Skeletal muscle cell (primary cell): Measurements from ENCODE around the gene SHC1.
"Not testable (repeated sequence)": the region's sequence is repeated elsewhere in the genome, so short reads cannot be mapped to it uniquely, and the experiment has no call there.

Experiments
- DNase-seq: peaks from one replicate; pipeline ENCODE4 v3.0.0-alpha.2; 2010; ENCODE audit warnings: low read depth
- H3K4me3 ChIP-seq: 2 replicates; pipeline ENCODE4 v1.5.1; 2011; ENCODE audit warnings: low read depth, mild to moderate bottlenecking, control low read depth, low read length, moderate library complexity

SHC1 gene

DNA sequence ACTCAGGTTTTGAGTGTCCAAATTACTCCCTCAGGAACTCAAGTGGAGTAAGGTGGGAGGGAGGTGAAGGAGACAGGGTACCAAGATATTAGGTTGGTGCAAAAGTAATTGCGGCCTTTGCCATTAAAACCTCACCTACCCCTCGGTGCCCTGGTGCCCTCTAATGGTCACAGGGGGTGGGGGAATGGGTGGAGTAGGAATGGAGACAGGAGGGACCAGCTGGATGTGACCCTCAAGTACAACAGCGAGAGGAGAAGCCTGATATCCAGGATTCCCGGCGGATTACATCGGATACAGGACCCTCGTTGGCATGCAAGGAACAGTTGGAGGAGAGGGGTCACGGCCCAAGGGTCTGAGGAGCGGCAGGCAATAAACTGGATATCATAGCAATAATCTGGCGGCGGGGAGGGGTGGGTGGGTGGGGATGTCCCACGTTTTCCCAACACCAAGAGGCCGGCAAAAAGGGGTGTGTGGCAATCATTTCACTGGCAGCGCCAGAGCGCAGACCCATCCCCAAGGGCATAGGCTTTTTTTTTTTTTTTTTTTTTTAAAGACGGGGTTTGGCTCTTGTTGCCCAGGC is 27.7 kb upstream of the SHC1 start:
- H3K4me3 ChIP-seq: no peak overlapping the region
- no peak for DNase-seq

DNA sequence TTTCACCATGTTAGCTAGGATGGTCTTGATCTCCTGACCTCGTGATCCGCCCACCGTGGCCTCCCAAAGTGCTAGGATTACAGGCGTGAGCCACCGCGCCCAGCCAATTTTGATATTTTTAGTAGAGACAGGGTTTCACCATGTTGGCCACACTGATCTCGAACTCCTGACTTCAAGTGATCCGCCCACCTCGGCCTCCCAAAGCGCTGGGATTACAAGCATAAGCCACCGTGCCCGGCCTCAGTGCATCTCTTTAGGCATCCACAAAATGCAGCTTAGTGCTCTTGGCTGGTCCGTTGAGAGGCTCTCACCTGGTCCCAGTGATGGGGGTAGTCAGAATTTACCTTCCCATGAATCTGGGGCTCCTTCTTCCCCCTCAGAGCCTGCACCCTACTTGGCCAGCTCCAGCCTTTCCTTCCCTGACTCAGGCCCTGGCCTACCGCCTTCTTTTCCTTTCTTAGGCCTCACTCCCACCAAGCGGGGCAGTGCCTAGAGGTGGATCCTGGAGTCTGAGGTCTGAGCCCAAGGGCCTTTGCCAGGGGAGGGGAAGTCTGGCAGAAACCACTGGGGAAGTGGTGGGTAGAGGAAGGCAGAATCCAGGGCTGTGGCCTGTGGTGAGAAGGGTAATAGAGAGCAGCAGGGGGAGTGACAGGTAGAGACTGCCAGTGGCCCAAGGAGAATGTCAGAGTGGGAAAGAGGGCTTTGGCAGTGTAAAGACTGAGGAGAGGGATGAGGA is 26.6 kb upstream of the SHC1 start:
- H3K4me3 ChIP-seq: no peak overlapping the region
- DNase-seq: no peak

DNA sequence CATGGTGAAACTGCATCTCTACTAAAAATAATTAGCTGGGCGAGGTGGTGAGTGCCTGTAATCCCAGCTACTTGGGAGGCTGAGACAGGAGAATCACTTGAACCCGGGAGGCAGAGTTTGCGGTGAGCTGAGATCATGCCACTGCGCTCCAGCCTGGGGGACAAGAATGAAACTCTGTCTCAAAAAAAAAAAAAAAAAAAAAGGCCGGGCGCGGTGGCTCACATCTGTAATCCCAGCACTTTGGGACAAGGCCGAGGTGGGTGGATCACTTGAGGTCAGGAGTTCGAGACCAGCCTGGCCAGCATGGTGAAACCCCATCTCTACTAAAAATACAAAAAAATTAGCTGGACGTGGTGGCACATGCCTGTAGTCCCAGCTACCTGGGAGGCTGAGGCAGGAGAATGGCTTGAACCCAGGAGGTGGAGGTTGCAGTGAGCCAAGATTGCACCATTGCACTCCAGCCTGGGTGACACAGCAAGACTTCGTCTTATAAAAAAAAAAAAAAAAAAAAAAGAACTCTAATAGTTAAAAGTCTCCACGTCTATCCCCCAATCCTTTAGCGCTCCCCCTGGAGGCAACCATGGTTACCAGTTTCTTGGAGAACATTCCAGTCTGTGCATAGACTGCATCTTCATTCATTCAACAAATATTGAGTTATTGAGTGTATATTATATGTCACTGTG is 24.9 kb upstream of the SHC1 start:
- H3K4me3 ChIP-seq, DNase-seq: not testable (repeated sequence)

DNA sequence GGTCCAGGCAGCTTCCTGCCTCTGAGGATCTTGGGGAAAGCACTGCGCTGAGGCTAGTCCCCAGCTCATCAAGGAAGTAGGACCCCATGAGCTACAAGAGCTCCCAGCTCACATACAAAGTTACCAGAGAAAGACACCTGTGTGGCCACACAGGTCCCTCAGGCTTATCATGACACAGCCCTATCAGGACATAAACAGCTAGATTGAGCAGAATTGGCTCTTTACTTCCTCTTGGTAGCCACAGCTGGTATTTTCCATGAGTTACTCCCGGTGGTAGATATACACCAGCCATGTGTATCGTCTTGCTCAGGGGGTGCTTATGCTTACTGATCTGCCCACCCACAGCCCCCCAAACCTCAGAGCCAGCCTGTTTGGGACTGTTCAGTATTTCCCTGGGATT is 24.0 kb upstream of the SHC1 start:
- no peak for DNase-seq
- no peak overlapping the region for H3K4me3 ChIP-seq

DNA sequence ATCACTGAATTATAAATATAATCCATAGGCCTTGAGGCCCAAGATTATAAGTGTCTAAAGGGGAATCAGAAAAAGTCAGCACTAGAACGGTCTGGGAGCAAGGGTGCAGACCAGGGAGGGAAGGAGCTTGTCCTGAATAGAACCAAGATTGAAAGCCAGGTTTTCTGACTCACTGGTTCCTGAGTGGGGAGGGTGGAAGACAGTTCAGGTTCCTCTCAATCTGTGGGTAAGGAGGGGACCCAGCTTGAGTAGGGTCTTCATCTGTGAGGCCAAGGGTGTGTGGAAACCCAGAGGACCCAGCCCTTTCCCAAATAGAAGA is 23.7 kb upstream of the SHC1 start:
- DNase-seq: no peak
- no peak overlapping the region for H3K4me3 ChIP-seq

DNA sequence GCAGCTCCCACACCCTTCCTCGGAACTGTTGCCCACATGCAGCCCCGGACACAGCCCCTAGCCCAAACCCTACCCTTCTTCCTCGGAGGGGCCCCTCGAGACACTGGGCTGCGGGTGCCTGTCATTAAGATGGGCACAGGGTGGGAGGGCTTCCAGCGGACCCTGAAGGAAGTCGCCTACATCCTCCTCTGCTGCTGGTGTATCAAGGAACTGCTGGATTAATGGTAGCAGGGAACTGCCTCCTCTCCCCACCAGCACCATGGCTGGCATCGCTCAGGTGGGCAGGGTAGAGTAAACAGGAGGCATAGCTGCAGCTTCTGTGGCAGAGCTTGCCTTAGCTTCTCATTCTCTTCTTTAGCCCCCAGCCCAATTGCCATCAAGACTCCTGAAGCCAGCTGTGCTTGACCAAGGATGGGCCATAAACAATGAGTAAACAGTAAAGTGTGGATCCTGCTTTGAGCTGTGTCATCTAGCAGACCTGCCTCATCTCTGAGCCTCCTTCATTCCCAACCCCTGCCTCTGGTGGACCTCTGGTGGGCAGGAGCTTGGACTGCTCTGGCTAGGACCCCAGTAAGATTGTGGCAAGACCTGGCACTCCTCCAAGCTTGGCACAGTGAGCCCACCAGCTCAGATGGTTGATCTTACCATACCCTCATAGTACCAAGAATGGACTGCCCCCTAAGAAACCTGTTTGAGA is 23.2 kb upstream of the SHC1 start, which contains the start of gene LENEP:
Gene LENEP, plus strand, starts transcription at position 15 of the 697 bp plus-strand sequence. Its CDS starts 22 bp downstream, at position 37.
- no peak within 1 kb of the TSS for H3K4me3 ChIP-seq
- DNase-seq: no peak

DNA sequence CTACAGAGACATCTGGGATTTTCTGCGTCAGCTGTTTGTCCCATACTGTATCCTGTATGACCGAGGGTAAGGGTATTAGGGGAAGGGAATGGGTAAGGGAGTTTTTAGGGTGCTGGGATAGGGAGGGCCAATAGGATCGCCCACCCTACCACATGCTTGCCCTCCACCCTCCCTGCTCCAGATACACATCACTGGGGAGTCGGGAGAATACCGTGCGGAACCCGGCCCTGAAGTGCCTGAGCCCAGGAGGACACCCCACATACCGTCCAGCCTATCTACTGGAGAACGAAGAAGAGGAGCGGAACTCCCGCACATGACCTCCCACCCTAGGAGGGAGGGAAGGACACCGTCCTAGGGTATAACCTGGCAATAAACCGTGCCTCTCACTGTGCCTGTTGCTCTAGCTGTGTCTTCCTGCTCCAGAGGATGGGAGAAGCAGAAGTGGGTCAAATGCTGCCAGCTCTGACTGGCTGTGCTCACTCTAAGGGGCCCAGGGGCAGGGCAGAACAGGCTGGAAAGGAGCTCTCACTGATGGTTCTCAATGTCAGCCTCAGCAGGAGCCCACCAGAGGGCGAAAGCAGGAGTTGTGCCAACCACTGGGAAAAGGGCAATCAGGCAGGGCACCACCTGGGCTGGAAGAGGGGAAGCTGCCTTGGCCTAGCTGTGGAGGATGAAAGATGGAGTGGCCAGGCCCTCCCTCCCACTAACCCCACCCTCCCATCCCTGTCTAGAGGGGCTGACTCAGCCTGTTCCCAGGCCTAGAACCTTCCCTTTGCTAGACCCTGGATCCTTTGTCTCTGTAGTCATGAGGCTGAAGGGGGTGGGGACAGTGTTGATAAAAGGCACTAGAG is 22.4 kb upstream of the SHC1 start:
- DNase-seq: no peak

DNA sequence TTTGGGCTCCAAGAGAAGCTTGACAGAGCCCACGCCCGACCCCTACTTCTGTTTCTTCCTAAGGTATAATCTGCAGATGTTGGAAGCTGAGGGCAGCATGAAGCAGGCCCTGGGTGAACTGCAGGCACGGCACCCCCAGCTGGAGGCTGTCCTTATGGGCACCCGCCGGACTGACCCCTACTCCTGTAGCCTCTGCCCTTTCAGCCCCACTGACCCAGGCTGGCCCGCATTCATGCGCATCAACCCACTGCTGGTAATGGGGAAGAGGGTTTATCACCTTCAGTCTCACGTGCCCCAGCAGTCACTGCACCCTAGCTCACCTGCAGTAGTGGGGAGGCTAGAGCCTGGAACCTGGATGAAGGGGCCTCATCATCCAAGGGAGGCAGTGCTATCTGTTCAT is 19.7 kb upstream of the SHC1 start:
- no peak for DNase-seq
- no peak overlapping the region for H3K4me3 ChIP-seq

More for the DNA sequence above, 22.4 kb upstream of the SHC1 start:
- H3K4me3 ChIP-seq: no peak overlapping the region

DNA sequence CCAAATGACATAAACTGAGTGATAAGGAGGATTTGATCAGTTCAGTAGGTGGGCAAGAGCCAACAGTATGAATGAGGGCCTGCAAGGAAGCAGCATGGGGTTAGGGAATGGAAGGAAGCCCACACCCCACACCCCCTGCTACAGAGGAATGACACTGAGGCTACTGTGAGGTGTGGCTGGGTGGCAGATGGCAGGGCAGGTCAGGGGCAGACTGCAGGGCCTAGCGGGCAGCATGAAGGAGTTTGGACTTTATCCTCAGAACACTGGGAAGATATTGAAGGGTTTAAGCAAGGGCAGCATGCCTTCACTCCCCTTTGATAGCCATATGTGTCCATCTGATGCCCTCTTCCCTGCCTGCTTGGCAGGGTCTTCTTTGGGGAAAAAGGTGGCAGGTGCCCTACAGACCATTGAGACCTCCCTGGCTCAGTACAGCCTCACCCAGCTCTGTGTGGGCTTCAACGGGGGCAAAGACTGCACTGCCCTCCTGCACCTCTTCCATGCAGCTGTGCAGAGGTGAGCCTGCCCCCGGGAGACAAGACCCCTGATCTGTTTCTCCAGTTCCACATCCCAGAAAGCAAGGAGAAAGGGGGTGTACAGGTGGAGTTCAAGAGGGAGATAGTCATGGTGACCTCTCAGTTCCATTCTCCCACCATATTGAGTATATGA is 18.8 kb upstream of the SHC1 start:
- no peak for DNase-seq
- no peak overlapping the region for H3K4me3 ChIP-seq

DNA sequence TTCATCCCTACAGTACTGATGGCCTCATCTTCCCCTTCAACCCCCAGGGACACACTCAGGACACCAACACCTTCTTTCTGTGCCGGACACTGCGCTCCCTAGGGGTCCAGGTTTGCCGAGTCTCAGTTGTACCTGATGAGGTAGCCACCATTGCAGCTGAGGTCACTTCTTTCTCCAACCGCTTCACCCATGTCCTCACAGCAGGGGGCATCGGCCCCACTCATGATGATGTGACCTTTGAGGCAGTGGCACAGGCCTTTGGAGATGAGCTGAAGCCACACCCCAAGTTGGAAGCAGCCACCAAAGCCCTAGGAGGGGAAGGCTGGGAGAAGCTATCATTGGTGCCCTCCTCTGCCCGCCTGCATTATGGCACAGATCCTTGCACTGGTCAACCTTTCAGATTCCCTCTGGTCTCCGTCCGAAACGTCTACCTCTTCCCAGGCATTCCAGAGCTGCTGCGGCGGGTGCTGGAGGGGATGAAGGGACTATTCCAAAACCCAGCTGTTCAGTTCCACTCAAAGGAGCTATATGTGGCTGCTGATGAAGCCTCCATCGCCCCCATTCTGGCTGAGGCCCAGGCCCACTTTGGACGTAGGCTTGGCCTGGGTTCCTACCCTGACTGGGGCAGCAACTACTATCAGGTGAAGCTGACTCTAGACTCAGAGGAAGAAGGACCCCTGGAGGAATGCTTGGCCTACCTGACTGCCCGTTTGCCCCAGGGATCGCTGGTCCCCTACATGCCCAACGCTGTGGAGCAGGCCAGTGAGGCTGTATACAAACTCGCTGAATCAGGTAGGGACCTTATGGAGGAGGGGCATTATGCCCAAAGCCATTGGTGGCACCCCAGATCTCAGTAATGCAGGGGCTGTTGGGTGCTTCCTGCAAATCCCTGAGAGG is 17.8 kb upstream of the SHC1 start:
- DNase-seq: no peak
- H3K4me3 ChIP-seq: no peak overlapping the region

DNA sequence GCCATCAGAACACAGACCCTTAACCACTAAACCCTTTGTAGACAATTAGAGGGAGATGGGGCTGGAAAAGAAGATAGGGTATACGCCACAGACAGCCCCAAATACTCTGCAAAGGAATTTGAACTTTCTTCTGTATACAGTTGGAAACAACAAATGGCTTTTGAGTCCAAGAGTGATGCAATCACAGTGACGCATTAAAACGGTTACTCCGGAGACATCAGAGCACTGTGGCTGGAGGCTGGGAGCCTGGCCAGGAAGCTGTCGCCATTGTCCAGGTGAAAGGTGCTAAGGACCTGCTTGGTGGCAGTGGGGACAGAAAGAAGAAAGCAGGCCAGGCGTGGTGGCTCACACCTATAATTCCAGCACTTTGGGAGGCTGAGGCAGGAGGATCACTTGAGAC is 16.8 kb upstream of the SHC1 start:
- DNase-seq: no peak
- H3K4me3 ChIP-seq: no peak overlapping the region

DNA sequence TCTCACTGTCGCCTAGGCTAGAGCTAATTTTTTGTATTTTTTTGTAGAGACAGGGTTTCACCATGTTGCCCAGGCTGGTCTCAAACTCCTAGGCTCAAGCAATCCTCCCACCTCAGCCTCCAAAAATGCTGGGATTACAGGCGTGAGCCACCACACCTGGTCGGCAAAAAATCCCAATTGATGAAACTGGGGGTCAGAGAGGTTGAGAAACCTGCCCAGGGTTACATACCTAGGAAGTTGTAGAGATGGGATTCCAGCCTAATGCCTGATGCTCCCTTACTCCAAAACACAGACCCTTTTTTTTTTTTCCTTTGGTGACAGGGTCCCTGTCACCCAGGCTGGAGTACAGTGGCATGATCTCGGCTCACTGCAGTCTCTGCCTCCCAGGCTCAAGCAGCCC is 16.2 kb upstream of the SHC1 start:
- H3K4me3 ChIP-seq, DNase-seq: not testable (repeated sequence)

DNA sequence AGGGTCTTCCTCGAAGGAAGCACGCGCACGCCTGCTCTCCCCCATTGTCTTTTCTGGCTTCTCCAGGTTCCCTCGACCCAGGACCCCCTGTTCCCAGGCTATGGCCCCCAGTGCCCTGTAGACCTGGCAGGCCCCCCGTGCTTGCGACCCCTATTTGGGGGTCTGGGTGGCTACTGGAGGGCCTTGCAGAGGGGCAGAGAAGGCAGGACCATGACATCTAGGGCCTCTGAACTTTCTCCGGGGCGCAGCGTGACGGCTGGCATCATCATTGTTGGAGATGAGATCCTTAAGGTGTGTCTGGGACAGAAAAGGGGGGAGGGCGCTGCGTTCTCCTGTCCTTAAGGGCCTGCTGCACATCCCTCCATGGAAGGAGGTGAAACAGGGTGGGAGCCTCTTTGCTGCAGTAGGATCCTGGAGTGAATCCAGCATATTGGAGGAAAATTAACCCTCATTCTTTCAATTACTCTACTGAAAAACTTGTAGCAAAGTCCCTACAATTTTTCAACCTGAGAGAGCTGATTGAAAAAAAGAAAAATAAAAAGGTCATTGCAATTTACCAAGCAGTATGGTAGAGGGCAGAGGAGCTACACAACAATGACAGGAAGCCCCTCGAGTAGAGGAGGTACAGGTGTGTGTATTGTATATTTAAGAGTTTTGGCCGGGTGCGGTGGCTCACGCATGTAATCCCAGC is 13.4 kb upstream of the SHC1 start:
- no peak for DNase-seq

DNA sequence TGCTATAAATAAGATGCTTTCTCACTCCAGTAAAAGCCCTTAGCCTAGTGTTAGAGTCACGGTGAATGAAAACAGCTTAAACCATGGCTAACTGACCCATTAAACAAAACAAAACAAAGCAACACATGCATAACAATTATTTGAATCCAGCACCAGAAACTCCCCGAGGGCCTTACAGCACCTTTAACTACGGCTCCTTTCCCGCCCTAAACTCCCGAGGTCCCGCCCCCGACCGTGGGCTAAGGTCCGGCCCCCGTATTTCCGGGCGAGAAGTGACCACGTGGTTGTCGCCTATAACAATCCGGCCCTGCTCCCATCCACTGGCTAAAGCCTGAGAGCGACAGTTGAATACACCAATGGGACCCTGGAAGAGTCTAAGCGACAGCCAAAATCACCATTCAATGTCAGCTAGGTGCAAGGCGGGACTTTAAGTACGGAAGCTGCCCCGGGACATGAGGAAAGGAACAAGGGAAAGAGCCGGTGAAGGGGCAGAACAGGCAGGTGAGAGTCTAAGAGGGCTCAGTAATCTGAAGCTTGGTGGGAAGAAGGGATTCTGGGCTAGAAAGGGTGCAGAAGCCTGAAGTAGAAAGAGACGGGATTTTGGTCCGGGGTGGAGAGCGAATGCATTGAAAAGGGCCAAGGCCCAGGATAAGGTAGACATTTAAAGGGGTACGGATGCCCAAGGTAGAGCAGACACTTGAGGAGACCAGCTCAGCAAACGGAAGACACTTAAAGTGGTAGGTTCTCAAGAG is 12.5 kb upstream of the SHC1 start, which contains the start of gene FLAD1:
Gene FLAD1, plus strand, starts transcription at position 448 of the 752 bp plus-strand sequence. CDS start 351 bp downstream, outside the sequence.
- peak; percentile 99 for DNase-seq
- peak within 1 kb of the TSS; percentile 97 for H3K4me3 ChIP-seq

More for the DNA sequence above, 13.4 kb upstream of the SHC1 start:
- peak overlapping the region; percentile 97 for H3K4me3 ChIP-seq

DNA sequence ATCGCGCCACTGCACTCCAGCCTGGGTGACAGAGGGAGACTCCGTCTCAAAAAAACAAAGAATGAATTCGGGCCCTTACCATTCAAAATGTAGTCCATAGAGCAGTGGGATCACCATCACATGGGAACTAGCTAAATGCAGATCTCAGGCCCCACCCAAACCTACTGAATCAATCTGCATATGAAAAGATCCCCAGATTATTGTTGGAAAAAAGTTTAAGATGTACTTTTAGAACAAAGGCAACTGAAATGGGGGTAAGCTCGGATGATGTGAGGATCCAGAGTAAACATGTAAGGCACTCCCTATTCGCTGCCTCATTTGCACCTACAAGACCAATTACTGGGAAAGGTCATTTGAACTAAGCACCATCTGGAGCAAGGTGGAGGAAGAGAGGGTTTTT is 11.8 kb upstream of the SHC1 start:
- no peak for DNase-seq
- H3K4me3 ChIP-seq: peak overlapping the region; percentile 97

DNA sequence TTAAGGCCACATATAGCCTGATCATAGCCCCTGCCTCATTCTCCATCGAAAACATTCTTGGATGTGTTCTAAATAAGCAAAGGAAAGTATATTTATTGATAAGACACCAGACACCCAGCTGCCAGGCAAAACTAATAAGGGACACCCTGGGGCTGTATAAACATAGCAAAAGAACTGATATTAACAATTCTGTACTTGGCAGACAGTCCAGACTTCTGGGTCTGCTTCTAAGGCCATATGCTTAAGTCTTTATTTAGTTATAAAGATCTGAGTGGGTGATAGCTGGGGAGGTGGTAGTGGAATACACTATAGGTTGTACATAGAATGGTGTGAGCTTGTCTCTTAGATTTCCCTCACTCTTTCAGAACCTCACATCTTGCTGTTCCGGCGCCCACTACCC is 7.8 kb upstream of the SHC1 start:
- no peak overlapping the region for H3K4me3 ChIP-seq
- no peak for DNase-seq

DNA sequence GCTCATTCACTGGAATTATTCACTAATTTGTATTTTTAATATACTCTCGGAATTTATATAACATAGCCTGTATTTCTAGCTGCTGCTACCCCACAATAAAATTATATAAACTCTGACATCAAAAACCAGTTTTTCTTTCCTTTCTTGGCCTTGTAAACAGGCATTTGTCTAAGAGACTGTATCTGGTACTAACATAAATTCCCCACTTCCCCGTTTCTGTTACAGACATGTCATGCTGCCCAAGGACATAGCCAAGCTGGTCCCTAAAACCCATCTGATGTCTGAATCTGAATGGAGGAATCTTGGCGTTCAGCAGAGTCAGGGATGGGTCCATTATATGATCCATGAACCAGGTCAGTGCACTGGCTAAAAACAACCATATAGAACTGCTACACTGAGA is 7.2 kb upstream of the SHC1 start:
- not testable (repeated sequence) for DNase-seq, H3K4me3 ChIP-seq
